Thoracic aorta (tissue), 2 donors: ENCODE results near the gene ERLEC1. TPM values are rescaled to one million over a fixed set of nuclear protein-coding genes. Genes with fewer than 3 reads are reported as not detected.
A peak's percentile ranks its signal among the peaks of the same experiment; 100 is the strongest.

Source experiments
- ATAC-seq: fragments of 150-250 bp; one replicate; pipeline ENCODE4 v1.8.0; 2017; ENCODE audit warnings: low read depth; ENCODE audit not compliant: insufficient number of reproducible peaks, low FRiP score
- DNase-seq: peaks from one replicate; pipeline ENCODE4 v3.0.0-alpha.2; 2020; ENCODE audit warnings: low spot score
- H3K27ac ChIP-seq, 2 donors: fragments of 200-600 bp; sonication (generic); 1 replicate in 1 of 2; 2 replicates in 1 of 2; pipeline ENCODE4 v1.5.1; 2016; ENCODE audit warnings: mild to moderate bottlenecking in 2 of 2, moderate library complexity in 2 of 2
- H3K27me3 ChIP-seq: fragments of 200-600 bp; sonication (generic); replicated peaks from 2 replicates; pipeline ENCODE4 v1.6.0; 2016; ENCODE audit warnings: mild to moderate bottlenecking; ENCODE audit not compliant: insufficient read depth
- H3K36me3 ChIP-seq: fragments of 200-600 bp; sonication (generic); one replicate; pipeline ENCODE4 v1.5.1; 2016
- H3K4me1 ChIP-seq, 2 donors: fragments of 200-600 bp; sonication (generic); 1 replicate in 1 of 2; 2 replicates in 1 of 2; pipeline versions ENCODE4 v1.5.1 to v1.6.0; 2016; ENCODE audit warnings: low read depth in 2 of 2, mild to moderate bottlenecking in 1 of 2; ENCODE audit not compliant: control insufficient read depth in 1 of 2
- H3K4me3 ChIP-seq: fragments of 200-600 bp; sonication (generic); 2 replicates; pipeline ENCODE4 v1.5.1; 2016; ENCODE audit warnings: mild to moderate bottlenecking
- H3K9me3 ChIP-seq: fragments of 200-600 bp; sonication (generic); 2 replicates; pipeline ENCODE4 v1.5.1; 2016
- CTCF ChIP-seq: fragments of 200-600 bp; sonication (generic); IDR thresholded peaks from one replicate; pipeline ENCODE4 v1.5.1; 2019; ENCODE audit warnings: antibody characterized with exemption
- total RNA-seq, 2 donors: library from RNA; depleted of rRNA; stranded (reverse); fragments of >200 nt; gene quantifications; one replicate each; pipeline versions ENCODE4 v1.1.0 to v1.2.3, GENCODE V29; 2016

ERLEC1 gene
- total RNA-seq, 2 donors from 2014 or later = 50.3 to 88.5 TPM

GRCh38 chr2:53768242-53768542 is 18.7 kb upstream of the ERLEC1 start:
- H3K27ac ChIP-seq = peak overlapping the region; percentile 80

GRCh38 chr2:53769318-53769945 is 17.4 kb upstream of the ERLEC1 start:
- TF ChIP-seq CTCF = no peak
- DNase-seq = no peak

More at GRCh38 chr2:53768242-53768542, 18.7 kb upstream of the ERLEC1 start:
- H3K4me1 ChIP-seq = peaks cover 9 to 21% of the 10 kb centered on the region in 2 donors
- H3K9me3 ChIP-seq = no peaks in the 10 kb centered on the region
- no peak for ATAC-seq
- TF ChIP-seq CTCF = no peak
- peak overlapping the region; percentile 91 for H3K4me3 ChIP-seq
- DNase-seq = no peak
- no peaks in the 10 kb centered on the region for H3K36me3 ChIP-seq
- H3K27me3 ChIP-seq = no peaks in the 10 kb centered on the region

GRCh38 chr2:53770264-53770663 is 16.6 kb upstream of the ERLEC1 start:
- H3K36me3 ChIP-seq = no peaks in the 10 kb centered on the region
- no peak for DNase-seq
- H3K9me3 ChIP-seq = no peaks in the 10 kb centered on the region
- no peak overlapping the region for H3K27ac ChIP-seq
- ATAC-seq = no peak
- no peak for TF ChIP-seq CTCF
- H3K27me3 ChIP-seq = no peaks in the 10 kb centered on the region
- H3K4me1 ChIP-seq = peaks cover 9 to 21% of the 10 kb centered on the region in 2 donors
- H3K4me3 ChIP-seq = no peak overlapping the region

More at GRCh38 chr2:53769318-53769945, 17.4 kb upstream of the ERLEC1 start:
- H3K4me3 ChIP-seq = no peak overlapping the region
- H3K27ac ChIP-seq = no peak overlapping the region
- H3K4me1 ChIP-seq = peaks cover 9 to 21% of the 10 kb centered on the region in 2 donors
- no peak for ATAC-seq
- H3K9me3 ChIP-seq = no peaks in the 10 kb centered on the region
- H3K27me3 ChIP-seq = no peaks in the 10 kb centered on the region
- H3K36me3 ChIP-seq = no peaks in the 10 kb centered on the region

- H3K27me3 ChIP-seq = no peaks in the 10 kb centered on the region
- H3K4me1 ChIP-seq = no peaks in the 10 kb centered on the region
- no peak overlapping the region for H3K4me3 ChIP-seq
- no peak for ATAC-seq
- no peak overlapping the region for H3K27ac ChIP-seq
- no peak for TF ChIP-seq CTCF
- H3K36me3 ChIP-seq = no peaks in the 10 kb centered on the region
- no peak for DNase-seq
- no peaks in the 10 kb centered on the region for H3K9me3 ChIP-seq
These were observed 9.7 kb upstream of the ERLEC1 start for GRCh38 chr2:53777134-53777533.

- H3K4me3 ChIP-seq = no peak overlapping the region
- DNase-seq (no peak), ATAC-seq (no peak)
- no peaks in the 10 kb centered on the region for H3K9me3 ChIP-seq
- no peaks in the 10 kb centered on the region for H3K27me3 ChIP-seq
- TF ChIP-seq CTCF = no peak
- peaks cover 0 to 3% of the 10 kb centered on the region in 2 donors for H3K4me1 ChIP-seq
- H3K36me3 ChIP-seq = no peaks in the 10 kb centered on the region
- no peak overlapping the region for H3K27ac ChIP-seq
These were observed 8.2 kb upstream of the ERLEC1 start for GRCh38 chr2:53778536-53779162.
